GM21825 (cell line): Measurements from ENCODE around the gene RTP2.
"Not testable (repeated sequence)": the region's sequence is repeated elsewhere in the genome, so short reads cannot be mapped to it uniquely, and the experiment has no call there.

Experiments
- ATAC-seq: cut with Tn5 transposase; IDR thresholded peaks from one replicate; pipeline ENCODE4 v1.9.1; 2021; ENCODE audit warnings: mild to moderate bottlenecking, moderate library complexity; ENCODE audit not compliant: unreplicated experiment

Gene RTP2

DNA sequence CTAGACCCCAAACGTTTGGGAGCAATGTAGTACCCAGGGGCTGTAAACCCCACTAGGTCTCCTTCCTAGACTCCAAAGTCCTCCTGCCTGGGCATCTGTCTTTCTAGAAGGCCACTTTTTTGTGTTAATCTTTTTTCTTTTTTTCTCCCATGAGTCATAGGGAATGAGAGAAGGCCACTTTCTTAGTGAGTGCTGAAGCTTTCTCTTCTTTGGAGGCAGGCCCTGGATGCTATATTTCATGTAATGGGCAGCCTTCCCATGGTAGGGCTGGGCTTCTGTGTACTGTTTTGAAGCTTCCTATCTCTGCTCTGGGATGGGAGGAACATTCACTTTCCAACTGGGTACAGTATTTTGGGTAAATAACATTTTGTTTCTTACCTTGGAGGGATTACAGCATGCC is 15.2 kb upstream of the RTP2 start:
- ATAC-seq, result no peak

DNA sequence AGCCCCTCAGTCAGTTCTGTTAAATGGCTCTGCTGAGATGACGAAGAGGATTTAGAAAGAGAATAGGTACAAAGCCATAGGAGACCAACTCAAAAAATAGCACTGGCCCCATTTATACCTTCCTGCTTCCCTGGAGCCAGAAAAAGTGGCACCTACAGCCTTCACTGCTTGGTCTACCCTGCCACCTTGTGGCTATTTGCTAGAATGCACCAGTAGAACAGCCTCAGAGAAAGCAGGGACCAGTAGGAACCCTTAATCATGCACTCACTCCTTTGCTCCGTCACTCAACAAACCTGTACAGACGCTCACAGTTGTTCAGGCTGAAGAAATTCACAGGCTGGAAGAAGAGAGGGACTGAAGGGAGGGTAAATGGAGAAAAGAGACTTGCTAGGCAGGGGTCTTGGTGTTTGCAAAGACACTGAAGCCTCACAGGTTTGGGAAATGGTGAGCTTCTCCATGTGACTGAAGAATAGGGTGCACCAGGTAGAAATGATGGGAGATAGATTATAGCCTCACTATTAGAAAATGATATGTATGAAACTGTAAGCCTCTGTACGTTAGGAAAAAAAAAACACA is 12.1 kb upstream of the RTP2 start:
- ATAC-seq, result no peak

DNA sequence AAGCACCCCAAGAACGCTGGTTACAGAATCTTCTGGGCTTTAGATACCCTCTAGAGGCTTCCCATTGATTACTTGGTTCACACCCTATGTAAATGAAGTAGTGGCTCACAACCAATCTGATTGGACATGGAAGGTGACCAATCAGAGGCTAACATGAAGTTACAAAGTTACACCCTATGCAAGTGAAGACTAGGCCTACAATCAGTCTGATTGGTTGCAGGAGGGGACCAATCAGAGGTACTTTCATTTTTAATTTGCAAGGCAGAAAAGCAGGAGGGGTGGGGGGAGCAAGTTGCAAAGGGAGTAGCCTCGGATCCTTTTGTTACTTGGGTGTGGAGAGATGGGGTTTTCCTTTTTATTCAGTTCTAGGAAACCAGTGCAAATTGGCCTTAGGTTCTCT is 11.1 kb upstream of the RTP2 start:
- no peak for ATAC-seq

DNA sequence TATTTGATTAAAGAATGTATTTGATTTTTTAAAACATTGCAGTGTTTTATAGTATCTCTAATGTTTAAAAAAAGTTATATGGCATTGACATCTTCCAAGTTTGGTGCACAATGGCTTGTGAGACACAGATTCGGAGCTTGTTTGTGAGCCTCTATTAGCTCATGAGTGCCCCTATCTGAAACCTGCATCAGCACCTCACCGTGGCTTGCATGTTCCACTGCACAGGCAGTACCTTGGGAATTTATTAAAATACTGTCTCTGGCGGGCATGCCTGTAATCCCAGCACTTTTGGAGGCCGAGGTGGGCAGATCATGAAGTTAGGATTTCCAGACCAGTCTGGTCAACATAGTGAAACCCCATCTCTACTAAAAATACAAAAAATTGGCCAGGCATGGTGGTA is 6.8 kb upstream of the RTP2 start:
- ATAC-seq, result no peak

DNA sequence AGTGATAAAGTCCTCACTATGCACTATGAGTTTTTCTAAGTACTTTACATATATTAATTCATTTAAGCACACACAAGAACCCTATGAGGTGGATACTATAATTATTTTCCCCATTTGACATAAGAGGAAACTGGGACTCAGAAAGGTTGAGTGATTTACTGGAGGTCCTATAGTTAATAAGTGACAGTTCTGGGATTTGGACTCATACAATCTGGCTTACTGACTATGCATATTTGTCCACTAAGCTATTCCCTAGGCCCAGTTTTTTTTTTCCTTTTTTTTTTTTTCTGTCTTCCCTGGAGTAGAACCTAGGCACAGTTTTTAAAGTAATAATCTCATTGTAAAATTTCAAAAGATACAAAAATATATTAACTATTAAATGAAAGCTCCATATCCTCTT is 6.3 kb upstream of the RTP2 start:
- ATAC-seq, result no peak

DNA sequence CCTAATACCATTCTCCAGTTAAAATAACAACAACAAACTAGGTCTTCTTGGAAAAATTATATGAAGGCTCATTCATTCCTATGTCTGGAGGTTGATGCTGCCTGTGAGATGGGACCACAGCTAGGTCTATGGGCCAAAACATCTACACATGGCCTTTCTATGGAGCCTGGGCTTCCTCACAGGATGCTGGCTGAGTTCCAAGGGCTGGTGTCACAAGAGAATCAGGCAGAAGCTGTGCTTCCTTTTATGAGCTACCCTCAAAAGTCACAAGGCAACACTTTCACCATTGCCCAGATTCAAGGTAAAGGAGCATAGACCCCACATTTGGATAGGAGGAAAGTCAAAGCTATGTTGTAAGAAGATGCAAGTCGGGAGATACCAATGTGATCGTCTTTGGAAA is 4.6 kb upstream of the RTP2 start:
- ATAC-seq, result no peak

DNA sequence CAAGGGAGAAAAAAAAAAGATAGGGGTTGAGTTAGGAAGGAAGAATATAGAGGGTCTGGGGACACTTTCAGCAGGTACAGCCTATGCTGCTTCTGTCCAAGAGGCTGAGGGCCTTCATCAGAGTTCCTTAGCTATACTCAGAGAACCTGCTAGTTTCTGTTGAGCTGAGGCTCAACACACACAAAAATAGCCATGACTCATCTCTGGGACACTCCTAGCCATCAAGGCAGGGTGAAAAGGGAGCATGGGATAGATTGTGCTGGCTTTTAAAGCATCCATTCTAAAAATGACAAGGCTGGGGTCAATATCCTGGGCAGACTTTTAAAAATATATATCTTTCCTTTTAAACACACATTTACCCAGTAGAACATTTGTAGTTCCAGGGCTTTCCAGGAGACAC is 2.8 kb upstream of the RTP2 start:
- no peak for ATAC-seq

DNA sequence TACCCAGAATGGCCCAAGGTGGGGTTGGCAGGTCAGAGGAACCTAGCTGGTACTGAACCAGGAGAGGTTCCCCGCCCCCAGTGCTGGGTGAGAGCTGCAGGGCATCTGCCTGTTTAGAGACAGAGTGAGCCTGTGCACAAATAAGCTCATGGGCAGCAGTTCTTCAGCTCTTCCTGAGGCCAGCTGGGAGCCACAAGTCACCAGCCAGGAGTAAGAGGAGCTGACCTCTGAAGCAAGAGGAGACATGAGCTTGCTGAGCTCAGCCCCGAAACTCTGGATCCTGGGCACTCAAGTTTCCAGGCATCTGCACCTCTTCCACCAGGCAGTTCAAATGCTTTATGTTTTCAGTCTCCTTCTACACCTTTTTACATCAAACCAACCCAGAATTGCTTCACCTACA is 2.1 kb downstream of the RTP2 start:
- no peak for ATAC-seq

DNA sequence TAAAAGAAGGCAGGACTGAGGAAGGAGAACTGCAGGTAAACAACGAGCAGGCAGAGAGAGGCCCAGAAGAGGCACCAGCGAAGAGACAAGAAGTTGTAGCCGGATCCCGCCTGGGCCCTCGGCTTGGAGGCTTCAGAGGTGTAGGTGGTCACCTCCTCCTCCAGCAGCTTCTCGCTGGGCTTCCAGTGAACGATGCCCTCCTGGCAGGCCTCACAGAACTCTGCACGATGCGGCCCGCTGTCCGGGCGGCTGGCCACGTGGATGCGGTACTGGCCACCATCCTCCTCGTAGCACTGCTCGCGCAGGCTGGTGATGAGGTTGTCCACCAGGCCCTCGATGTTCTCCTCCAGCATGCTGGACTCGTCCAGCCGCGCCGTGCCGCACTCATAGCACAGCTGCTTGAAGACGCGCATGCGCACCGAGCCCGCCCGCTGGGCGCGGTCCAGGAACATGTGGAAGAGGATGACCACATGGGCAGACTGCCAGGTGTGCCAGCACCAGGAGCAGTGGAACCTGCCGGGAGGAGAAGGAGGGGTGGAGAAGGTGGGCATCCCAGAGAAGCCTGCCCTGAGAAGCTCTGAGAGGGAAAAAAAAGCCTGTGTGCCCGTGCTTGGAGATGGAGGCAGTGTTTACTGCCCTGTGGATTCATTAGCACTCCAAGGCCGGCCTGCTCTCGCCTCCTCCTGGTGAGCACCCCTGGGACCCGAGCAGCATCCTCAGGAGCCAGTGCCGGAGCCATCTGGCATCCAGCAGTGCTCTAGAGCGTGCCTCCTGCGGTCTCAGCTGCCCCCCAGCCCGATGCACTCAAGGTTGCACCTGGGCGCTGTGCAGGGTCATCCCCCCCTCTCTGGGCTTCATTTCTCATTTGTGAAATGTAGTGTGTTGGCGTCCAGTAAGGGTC is 3.6 kb downstream of the RTP2 start:
- ATAC-seq, result no peak

DNA sequence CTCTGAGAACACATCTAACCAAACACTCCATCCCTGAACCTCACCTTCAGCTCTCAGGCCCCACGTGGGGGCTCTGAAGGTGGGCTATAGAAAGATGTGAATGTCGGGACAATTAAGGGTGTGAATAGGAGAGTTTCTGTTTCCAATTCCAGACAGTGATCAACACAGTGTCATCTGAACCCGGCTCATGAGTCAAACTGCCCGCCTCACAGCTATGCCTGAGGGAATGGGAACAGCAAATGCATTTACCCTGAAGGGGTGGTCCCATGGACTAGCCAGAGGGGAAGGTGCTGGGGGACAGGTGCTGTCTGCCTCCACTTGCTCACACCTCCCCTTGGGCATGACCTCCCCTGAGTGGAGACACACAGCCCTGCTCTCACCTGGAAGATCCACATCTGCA is 6.3 kb downstream of the RTP2 start:
- no peak for ATAC-seq

DNA sequence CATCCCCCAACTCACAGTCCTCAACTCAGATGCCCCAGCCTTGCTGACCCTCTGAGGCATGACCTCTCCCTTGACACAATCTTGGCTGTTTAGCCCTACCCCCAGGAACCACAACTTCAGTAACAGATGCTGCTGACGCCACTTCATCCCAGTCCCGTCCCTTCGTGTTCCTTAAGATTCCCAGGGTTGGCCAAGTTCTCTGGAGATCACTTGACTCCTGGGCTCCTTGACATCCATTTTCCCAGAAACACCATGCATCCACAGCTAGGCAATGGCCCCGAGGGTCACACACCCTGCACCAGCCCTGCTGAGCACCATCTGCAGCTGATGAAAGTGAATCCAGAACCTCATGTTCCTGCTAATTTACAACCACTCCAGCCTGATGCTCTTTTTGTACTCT is 6.9 kb downstream of the RTP2 start:
- ATAC-seq, result no peak

DNA sequence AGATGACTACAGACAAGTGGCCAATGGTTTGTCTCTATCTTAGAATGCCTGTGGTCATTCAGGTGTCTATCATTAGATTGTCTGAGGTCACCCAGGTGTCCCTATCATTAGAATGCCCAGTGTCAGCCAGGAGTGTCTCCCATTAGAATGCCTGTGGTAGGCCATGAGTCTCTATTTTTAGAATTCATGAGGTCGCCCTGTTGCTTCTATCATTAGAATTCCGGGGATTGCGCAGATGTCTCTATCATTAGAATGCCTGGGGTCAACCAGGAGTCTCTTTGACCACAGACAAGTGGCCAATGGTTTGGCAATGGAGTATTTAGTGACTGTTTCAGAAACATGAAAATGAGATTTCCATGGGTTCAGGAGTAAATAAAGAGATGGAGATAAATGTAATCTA is 7.6 kb downstream of the RTP2 start:
- ATAC-seq, result no peak

DNA sequence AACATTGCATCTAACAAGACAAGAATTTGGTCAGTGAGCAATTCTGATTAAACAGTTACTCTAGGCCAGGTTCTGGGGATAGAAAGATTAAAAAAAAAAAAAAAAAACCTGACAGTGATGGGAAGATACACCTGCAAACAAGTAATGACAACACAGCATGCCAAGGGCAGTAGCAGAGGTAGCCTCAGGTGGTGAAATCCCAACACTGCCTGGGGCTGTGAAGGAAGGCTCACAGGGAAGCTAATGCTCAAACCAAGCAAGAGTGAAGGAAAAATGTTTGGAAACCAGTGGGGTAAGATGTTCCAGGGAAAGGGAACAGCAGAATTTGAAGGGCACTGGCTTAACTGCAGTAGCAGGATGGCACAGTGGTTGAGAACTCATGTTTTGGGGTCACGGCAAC is 8.9 kb downstream of the RTP2 start:
- ATAC-seq, result no peak

DNA sequence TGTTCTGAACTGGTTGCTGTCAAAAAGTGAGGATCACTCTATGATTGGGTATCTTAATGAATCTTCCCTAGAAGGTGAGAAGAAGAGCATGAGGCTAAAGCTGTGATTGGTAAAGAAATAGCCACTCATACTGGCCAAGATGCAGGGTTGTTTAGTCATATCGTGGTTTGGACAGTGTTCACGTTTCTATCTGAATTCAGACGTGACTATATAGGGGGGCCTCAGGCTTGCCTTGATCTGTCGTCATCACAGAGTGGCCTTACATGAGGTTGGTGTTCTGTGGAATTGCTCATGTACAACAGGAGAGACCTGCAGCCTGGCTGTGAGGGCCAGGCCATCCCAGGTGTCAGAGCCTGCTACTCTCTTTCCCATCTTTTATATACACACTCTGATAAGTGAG is 12.4 kb downstream of the RTP2 start:
- ATAC-seq, result no peak

DNA sequence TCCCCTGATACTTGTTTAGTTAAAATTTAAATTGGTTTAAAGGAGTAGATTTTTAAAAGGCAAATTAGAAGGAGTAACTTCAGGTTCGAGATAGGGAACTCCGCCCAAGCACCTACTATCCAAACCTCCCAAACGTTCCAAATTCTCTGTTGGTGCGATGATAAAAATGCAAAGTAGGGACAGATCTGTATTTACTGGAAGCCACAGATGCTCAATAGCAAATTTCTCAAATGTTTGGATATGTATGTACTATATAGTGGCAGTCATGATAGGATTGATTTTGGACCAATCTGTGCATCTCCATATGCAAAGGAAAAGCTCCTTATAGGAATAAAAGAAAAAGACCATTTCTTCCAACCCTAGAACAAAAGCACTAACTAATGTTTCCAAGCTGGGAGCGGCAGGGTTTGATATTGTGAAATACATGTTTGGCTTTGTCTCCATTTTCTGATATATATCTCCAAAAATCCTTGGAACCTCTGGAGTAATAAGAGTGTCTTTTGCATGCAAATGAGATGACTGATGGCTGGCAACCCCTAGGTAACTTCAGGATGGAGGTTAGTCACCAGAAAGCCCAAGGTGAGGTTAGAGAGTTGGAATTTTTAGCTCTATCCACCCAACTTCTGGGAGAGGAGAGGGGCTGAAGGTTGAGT is 15.6 kb downstream of the RTP2 start:
- no peak for ATAC-seq

DNA sequence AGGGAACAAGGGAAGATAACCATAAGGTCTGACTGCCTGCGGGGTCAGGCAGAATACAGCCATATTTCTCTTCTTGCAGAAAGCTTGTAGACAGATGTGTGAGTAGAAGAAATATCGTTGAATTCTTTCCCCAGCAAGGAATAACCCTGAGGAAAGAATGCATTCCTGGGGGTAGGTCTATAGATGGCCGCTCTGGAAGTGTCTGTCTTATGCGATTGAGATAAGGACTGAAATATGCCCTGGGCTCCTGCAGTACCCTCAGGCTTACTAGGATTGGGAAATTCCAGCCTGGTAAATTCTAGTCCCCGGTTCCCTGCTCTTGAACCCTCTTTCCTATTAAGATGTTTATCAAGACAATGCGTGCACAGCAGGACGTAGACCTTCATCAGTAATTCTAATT is 16.4 kb downstream of the RTP2 start:
- no peak for ATAC-seq

DNA sequence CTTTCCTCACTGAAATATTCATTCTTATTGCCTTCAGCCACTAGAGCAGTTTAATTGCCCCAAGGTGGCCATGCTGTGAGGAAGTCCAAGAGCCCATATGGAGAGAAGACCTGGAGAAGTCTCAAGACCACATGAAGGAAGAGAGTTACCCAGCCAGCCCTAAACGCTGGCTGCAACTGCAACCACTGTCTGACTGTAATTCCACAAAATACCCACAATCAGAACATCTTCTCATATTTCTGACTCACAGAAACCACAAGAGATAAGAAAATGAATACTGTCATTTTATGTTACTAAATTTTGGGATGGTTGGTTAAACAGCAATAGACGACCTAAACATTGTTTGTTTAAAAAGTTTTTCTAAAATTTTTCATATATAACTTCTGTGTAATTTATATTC is 17.5 kb downstream of the RTP2 start:
- no peak for ATAC-seq

DNA sequence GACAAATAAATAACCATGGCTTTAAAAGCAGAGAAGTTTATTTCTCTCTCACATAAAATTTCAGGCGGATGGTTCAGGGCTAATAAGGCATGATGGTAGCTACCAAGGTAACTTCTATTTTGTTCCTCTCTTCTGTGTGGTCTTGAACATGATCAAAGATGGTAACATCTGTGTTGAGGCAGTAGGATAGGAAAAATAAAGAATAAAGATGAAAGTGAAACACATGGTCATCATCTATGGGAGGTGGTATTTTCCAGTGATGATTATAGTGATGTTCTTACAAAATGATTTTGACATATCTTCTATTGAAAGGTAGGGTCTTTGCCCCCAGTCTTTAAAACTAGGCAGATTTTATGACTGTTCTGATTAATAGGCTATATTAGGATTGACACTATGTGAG is 17.9 kb downstream of the RTP2 start:
- no peak for ATAC-seq

DNA sequence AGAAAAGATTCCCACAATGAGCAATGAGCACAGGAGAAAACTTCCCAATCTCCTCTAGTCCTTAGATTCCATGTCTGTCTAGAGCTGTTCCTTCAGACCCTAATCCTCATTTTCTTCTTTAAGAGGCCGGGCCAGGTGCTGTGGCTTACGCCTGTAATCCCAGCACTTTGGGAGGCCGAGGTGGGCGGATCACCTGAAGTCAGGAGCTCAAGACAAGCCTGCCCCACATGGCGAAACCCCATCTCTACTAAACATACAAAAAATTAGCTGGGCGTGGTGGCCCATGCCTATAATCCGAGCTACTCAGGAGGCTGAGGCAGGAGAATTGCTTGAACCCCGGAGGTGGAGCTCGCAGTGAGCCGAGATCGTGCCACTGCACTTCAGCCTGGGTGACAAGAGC is 20.6 kb downstream of the RTP2 start:
- not testable (repeated sequence) for ATAC-seq

DNA sequence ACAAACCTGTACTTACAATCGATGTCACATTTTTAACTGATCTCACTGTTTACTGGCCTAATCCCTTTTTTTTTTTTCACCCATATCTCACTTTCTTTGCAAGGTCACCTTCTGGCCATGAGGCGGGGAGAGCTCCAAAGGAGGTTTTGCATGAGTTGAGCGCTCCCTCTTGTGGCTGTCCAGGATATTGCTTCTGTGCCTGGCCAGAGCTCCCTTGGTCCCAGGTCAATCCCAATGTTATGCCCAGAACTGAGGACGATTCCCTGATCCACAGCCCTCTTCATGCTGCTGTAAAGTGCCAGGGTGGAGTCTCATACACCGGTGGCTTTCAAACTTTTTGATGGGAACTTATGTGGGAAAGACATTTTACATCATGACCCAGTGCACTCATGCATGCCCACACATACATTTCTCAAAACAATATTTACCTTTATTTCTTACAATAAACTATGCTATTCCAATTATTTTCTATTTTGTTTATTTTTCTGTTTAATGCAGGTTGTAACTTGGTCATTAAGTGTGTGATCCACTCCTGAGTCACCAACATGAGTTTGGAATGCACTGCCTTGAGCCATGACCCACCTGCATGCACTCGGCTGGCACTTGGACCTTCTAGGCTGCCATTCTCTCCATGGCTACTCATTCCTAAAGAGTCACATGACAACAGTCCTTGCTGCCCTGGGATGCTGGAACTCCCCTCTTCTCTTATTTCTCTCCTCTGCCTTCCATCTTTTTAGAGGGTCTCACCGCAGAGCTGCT is 22.5 kb downstream of the RTP2 start:
- peak; percentile 67 for ATAC-seq

DNA sequence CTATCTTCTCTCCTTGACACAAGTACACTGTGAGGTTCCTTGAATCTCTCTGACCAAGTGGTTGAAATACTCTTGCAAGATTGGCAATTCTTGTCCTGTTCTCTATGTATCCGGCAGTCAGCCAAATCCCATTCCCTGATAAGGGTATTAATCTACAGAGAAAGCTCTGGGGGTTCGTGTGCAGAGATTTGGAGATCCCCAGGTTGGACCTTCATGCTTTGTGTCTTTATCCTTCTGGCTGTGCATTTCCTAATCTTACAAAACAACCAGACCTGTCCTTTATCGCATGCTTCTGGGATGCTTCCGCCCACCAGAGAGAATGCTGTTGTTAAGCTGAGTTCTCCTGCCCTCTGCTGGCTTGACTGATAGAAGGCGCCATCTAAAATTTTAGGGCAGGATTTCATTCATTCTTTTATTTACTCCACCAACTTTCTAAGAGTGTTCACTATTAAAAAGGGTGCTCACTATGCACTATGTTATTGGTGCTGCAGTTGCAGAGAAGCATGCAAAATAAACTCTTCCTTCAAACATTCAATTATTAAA is 23.6 kb downstream of the RTP2 start:
- ATAC-seq, result no peak
